ENCODE results near the gene TLCD1. TPM values are rescaled to one million over a fixed set of nuclear protein-coding genes. Genes with fewer than 3 reads are reported as not detected.

The TLCD1 gene
- total and polyA plus RNA-seq, 2 experiments from 2014 or later = 26.5 to 47.0 TPM

DNA sequence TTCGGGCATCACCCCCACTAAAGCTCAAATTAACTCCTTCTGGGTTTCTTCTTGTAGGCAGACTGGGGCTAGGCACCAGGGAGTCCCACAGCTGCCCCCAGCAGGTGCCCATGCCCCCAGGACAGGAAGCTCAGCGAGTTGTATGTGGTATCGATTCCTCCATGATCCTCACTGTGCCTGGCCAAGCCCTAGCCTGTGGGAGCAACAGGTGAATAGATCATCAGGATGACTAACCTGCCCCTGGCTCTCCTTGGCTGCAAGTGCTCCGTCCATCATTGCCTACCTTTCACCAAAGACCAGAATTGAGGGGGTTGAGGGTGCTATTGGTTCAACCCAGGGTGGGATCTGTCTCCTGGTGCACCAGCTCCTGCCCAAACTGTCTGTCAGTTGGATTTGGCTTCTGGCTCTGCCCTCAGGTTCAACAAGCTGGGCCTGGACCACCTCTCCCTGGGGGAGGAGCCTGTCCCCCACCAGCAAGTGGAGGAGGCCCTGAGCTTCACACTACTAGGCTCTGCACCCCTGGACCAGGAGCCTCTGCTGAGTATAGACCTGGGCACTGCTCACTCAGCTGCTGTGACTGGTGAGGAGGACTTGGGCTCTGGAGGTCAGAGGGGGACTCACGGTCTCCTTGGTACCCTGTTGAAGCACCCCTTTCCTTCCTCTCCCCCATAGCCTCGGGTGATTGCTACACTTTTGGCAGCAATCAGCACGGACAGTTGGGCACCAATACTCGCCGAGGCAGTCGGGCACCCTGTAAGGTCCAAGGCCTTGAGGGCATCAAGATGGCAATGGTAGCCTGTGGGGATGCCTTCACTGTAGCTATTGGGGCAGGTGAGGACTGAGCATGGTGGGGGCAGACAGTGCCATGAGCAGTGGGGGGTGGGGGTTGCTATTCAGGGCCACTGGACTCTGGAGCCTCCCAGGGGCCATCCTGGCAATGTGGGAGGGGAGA lies 14.6 kb upstream of the TLCD1 start:
- peaks cover 14% of the 10 kb centered on the region for H3K4me1 ChIP-seq (ENCODE audit: insufficient read depth)
- peaks cover 15% of the 10 kb centered on the region for H3K79me2 ChIP-seq (replicated peaks; ENCODE audit: insufficient read depth)
- no peak overlapping the region for H3K27ac ChIP-seq (ENCODE audit: low read depth)
- no peaks in the 10 kb centered on the region for H3K9me3 Mint-ChIP-seq
- TF ChIP-seq, protein P1, sequence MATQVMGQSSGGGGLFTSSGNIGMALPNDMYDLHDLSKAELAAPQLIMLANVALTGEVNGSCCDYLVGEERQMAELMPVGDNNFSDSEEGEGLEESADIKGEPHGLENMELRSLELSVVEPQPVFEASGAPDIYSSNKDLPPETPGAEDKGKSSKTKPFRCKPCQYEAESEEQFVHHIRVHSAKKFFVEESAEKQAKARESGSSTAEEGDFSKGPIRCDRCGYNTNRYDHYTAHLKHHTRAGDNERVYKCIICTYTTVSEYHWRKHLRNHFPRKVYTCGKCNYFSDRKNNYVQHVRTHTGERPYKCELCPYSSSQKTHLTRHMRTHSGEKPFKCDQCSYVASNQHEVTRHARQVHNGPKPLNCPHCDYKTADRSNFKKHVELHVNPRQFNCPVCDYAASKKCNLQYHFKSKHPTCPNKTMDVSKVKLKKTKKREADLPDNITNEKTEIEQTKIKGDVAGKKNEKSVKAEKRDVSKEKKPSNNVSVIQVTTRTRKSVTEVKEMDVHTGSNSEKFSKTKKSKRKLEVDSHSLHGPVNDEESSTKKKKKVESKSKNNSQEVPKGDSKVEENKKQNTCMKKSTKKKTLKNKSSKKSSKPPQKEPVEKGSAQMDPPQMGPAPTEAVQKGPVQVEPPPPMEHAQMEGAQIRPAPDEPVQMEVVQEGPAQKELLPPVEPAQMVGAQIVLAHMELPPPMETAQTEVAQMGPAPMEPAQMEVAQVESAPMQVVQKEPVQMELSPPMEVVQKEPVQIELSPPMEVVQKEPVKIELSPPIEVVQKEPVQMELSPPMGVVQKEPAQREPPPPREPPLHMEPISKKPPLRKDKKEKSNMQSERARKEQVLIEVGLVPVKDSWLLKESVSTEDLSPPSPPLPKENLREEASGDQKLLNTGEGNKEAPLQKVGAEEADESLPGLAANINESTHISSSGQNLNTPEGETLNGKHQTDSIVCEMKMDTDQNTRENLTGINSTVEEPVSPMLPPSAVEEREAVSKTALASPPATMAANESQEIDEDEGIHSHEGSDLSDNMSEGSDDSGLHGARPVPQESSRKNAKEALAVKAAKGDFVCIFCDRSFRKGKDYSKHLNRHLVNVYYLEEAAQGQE (IDR thresholded peaks at IDR 0.05; ENCODE audit: unreplicated experiment) = no peak
- TF ChIP-seq, protein P2, sequence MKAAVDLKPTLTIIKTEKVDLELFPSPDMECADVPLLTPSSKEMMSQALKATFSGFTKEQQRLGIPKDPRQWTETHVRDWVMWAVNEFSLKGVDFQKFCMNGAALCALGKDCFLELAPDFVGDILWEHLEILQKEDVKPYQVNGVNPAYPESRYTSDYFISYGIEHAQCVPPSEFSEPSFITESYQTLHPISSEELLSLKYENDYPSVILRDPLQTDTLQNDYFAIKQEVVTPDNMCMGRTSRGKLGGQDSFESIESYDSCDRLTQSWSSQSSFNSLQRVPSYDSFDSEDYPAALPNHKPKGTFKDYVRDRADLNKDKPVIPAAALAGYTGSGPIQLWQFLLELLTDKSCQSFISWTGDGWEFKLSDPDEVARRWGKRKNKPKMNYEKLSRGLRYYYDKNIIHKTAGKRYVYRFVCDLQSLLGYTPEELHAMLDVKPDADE (IDR thresholded peaks at IDR 0.05) = no peak
- TF ChIP-seq, protein P3, sequence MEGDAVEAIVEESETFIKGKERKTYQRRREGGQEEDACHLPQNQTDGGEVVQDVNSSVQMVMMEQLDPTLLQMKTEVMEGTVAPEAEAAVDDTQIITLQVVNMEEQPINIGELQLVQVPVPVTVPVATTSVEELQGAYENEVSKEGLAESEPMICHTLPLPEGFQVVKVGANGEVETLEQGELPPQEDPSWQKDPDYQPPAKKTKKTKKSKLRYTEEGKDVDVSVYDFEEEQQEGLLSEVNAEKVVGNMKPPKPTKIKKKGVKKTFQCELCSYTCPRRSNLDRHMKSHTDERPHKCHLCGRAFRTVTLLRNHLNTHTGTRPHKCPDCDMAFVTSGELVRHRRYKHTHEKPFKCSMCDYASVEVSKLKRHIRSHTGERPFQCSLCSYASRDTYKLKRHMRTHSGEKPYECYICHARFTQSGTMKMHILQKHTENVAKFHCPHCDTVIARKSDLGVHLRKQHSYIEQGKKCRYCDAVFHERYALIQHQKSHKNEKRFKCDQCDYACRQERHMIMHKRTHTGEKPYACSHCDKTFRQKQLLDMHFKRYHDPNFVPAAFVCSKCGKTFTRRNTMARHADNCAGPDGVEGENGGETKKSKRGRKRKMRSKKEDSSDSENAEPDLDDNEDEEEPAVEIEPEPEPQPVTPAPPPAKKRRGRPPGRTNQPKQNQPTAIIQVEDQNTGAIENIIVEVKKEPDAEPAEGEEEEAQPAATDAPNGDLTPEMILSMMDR (conservative IDR thresholded peaks at IDR 0.05; ENCODE audit: low read depth in 2 of 2) = no peak
- TF ChIP-seq ZNF114 (CRISPR knock-in tag; IDR thresholded peaks at IDR 0.05) (no peak), NANOG (IDR thresholded peaks at IDR 0.05; ENCODE audit: borderline replicate concordance) (no peak), EZH2 (IDR thresholded peaks at IDR 0.05; ENCODE audit: low read depth, unreplicated experiment) (no peak), EZH2phosphoT487 (IDR thresholded peaks at IDR 0.05; ENCODE audit: unreplicated experiment) (no peak), POLR2AphosphoS5 (IDR thresholded peaks at IDR 0.05; ENCODE audit: low read depth) (no peak), CREB1 (CRISPR knock-in tag; IDR thresholded peaks at IDR 0.05; ENCODE audit: low read depth) (no peak)
- TF ChIP-seq, protein P4, sequence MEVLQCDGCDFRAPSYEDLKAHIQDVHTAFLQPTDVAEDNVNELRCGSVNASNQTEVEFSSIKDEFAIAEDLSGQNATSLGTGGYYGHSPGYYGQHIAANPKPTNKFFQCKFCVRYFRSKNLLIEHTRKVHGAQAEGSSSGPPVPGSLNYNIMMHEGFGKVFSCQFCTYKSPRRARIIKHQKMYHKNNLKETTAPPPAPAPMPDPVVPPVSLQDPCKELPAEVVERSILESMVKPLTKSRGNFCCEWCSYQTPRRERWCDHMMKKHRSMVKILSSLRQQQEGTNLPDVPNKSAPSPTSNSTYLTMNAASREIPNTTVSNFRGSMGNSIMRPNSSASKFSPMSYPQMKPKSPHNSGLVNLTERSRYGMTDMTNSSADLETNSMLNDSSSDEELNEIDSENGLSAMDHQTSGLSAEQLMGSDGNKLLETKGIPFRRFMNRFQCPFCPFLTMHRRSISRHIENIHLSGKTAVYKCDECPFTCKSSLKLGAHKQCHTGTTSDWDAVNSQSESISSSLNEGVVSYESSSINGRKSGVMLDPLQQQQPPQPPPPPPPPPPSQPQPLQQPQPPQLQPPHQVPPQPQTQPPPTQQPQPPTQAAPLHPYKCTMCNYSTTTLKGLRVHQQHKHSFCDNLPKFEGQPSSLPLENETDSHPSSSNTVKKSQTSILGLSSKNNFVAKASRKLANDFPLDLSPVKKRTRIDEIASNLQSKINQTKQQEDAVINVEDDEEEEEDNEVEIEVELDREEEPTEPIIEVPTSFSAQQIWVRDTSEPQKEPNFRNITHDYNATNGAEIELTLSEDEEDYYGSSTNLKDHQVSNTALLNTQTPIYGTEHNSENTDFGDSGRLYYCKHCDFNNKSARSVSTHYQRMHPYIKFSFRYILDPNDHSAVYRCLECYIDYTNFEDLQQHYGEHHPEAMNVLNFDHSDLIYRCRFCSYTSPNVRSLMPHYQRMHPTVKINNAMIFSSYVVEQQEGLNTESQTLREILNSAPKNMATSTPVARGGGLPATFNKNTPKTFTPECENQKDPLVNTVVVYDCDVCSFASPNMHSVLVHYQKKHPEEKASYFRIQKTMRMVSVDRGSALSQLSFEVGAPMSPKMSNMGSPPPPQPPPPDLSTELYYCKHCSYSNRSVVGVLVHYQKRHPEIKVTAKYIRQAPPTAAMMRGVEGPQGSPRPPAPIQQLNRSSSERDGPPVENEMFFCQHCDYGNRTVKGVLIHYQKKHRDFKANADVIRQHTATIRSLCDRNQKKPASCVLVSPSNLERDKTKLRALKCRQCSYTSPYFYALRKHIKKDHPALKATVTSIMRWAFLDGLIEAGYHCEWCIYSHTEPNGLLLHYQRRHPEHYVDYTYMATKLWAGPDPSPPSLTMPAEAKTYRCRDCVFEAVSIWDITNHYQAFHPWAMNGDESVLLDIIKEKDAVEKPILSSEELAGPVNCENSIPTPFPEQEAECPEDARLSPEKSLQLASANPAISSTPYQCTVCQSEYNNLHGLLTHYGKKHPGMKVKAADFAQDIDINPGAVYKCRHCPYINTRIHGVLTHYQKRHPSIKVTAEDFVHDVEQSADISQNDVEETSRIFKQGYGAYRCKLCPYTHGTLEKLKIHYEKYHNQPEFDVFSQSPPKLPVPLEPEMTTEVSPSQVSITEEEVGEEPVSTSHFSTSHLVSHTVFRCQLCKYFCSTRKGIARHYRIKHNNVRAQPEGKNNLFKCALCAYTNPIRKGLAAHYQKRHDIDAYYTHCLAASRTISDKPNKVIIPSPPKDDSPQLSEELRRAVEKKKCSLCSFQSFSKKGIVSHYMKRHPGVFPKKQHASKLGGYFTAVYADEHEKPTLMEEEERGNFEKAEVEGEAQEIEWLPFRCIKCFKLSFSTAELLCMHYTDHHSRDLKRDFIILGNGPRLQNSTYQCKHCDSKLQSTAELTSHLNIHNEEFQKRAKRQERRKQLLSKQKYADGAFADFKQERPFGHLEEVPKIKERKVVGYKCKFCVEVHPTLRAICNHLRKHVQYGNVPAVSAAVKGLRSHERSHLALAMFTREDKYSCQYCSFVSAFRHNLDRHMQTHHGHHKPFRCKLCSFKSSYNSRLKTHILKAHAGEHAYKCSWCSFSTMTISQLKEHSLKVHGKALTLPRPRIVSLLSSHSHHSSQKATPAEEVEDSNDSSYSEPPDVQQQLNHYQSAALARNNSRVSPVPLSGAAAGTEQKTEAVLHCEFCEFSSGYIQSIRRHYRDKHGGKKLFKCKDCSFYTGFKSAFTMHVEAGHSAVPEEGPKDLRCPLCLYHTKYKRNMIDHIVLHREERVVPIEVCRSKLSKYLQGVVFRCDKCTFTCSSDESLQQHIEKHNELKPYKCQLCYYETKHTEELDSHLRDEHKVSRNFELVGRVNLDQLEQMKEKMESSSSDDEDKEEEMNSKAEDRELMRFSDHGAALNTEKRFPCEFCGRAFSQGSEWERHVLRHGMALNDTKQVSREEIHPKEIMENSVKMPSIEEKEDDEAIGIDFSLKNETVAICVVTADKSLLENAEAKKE (CRISPR knock-in tag; IDR thresholded peaks at IDR 0.05) = no peak
- H3K36me3 ChIP-seq (ENCODE audit: insufficient read depth) = no peaks in the 10 kb centered on the region; the same call in 1 of the 2 replicates
- H4K20me1 ChIP-seq (replicated peaks; ENCODE audit: insufficient read depth) = no peaks in the 10 kb centered on the region
- H3K4me3 Mint-ChIP-seq = no peak overlapping the region
- H3F3A ChIP-seq (replicated peaks; ENCODE audit: low read depth) = 0 out of 2 replicates have a peak, but pooled peaks cover 7% of the 10 kb centered on the region
- no peaks in the 10 kb centered on the region for H3K9me2 ChIP-seq (ENCODE audit: insufficient read depth)
- H3K4me1 Mint-ChIP-seq = peaks cover 6% of the 10 kb centered on the region; the same call in 2 of the 3 replicates
- peaks cover 23% of the 10 kb centered on the region for H3K27me3 Mint-ChIP-seq (ENCODE audit: insufficient read depth, low read depth, poor library complexity)
- no peaks in the 10 kb centered on the region for H3K27me3 ChIP-seq (ENCODE audit: insufficient read depth)
- H3K27ac Mint-ChIP-seq = no peak overlapping the region
- ATAC-seq (no peak), DNase-seq (ENCODE audit: low spot score) (no peak)
- no peak overlapping the region for H2AFZ ChIP-seq
- no peak overlapping the region for H3K4me2 ChIP-seq
- peaks cover 36% of the 10 kb centered on the region for H3K36me3 Mint-ChIP-seq (ENCODE audit: low read depth)
- H3K4me3 ChIP-seq = no peak overlapping the region

All from GM23338 (cell line).